Neural cell (in vitro differentiated cells): Measurements from ENCODE around the gene OBSCN.

Source experiments
- EP300 ChIP-seq: fragments of 450-650 bp; conservative IDR thresholded peaks from 2 replicates; pipeline ENCODE4 v1.6.1; 2014; ENCODE audit warnings: antibody characterized with exemption, mild to moderate bottlenecking, moderate library complexity; ENCODE audit not compliant: poor library complexity, severe bottlenecking
- EZH2 ChIP-seq: fragments of 200-600, 300-800 bp; shearing (Covaris generic), sonication (generic); IDR thresholded peaks from 2 replicates; pipeline ENCODE4 v1.6.1; 2014; ENCODE audit warnings: antibody characterized with exemption, low read length, borderline replicate concordance, mild to moderate bottlenecking; ENCODE audit not compliant: insufficient read depth, poor library complexity, severe bottlenecking
- POLR2AphosphoS5 ChIP-seq: IDR thresholded peaks from 2 replicates; pipeline ENCODE4 v1.6.1; 2012
- TF ChIP-seq, protein P1 (sequence below): fragments of 450-650 bp; IDR thresholded peaks from 2 replicates; pipeline ENCODE4 v1.5.1; 2014; ENCODE audit warnings: antibody characterized with exemption, mild to moderate bottlenecking, moderate library complexity; ENCODE audit not compliant: poor library complexity, severe bottlenecking

DNA sequence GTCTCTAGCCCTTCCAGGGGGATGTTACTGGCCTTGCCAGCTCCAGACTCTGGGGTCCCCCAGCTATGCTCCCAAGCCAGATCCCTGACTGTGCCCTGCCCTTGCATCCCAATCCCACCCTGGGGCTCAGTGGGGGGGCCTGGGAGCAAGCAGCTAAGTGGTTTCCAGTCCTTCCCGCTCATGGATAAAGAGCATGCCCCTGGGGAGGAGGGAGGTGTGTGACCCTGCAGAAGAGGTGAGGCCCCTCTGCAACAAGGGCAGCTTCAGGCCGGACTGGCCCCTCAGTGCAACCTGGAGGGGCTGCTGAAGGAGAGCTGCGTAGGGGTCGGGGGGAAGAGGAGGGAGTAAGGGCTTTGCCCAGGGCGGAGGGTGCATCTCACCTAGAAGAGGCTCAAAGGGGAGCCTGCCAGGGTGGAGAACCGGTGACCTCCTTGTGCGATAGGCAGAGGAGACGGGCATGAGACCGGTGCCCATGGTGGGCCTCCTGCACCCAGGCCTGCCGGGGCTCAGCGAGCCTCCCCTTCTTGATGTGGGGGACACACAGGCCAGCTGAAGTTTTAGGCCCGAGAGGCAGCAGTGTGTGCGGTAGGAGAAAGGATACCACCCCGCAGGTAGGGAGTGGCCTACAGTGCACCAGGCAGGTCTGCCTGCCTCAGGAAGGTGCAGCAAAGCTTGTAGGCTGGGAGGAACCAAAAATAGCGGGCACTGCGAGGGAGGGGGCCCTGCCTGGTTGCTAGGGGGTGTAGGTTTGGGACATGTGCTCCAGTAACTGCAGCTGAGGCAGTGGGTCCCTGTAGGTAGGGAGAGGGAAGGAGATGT, 3.1 kb downstream of the OBSCN start:
- TF ChIP-seq, protein P1, sequence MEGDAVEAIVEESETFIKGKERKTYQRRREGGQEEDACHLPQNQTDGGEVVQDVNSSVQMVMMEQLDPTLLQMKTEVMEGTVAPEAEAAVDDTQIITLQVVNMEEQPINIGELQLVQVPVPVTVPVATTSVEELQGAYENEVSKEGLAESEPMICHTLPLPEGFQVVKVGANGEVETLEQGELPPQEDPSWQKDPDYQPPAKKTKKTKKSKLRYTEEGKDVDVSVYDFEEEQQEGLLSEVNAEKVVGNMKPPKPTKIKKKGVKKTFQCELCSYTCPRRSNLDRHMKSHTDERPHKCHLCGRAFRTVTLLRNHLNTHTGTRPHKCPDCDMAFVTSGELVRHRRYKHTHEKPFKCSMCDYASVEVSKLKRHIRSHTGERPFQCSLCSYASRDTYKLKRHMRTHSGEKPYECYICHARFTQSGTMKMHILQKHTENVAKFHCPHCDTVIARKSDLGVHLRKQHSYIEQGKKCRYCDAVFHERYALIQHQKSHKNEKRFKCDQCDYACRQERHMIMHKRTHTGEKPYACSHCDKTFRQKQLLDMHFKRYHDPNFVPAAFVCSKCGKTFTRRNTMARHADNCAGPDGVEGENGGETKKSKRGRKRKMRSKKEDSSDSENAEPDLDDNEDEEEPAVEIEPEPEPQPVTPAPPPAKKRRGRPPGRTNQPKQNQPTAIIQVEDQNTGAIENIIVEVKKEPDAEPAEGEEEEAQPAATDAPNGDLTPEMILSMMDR = no peak
- TF ChIP-seq EP300 = no peak
- TF ChIP-seq EZH2 = no peak
- TF ChIP-seq POLR2AphosphoS5 = no peak
